Endothelial cell of umbilical vein (primary cell): ENCODE data around the gene SCGB1A1. TPM values are rescaled to one million over a fixed set of nuclear protein-coding genes. Genes with fewer than 3 reads are reported as not detected.

ENCODE experiments used
- BruUV-seq: library from RNA; stranded (reverse); fragments of 400-500 nt; replicated peaks from 2 replicates; lab custom pipeline; 2021; lab: Mats Ljungman, UMichigan
- CTCF ChIA-PET: fragments of 300-600, 350-600 bp; sonication (Branson Sonifier 250); formaldehyde crosslinking; loops from one replicate; lab custom pipeline; 2021; ENCODE audit warnings: antibody characterized with exemption, inconsistent platforms; lab: Charles Lee
- POLR2A ChIA-PET: fragments of 300-600, 350-600 bp; sonication (Branson Sonifier 250); formaldehyde crosslinking; loops from one replicate; lab custom pipeline; 2021; ENCODE audit warnings: antibody characterized with exemption, inconsistent platforms; lab: Charles Lee
- DNase-seq: peaks from one replicate; pipeline ENCODE4 v3.0.0-alpha.2; 2011; ENCODE audit warnings: low read depth, low spot score
- FAIRE-seq: peaks from 2 replicates; lab custom pipeline; 2011; peaks lifted over from hg19 to GRCh38; lab: Jason Lieb, UNC
- H2AFZ ChIP-seq: 2 replicates; pipeline ENCODE4 v1.6.0; 2012; ENCODE audit warnings: low read depth, low read length, control low read depth, inconsistent platforms
- H3K27ac ChIP-seq: 2 replicates; pipeline ENCODE4 v1.5.1; 2011; ENCODE audit warnings: low read depth, mild to moderate bottlenecking, control low read depth, low read length, moderate library complexity; ENCODE audit not compliant: insufficient read depth
- H3K27me3 ChIP-seq, 2 experiments: 2 replicates each; pipeline versions ENCODE4 v1.6.0 to v1.6.1; 2011; ENCODE audit warnings: low read length in 2 of 2, mixed read lengths in 1 of 2; ENCODE audit not compliant: control insufficient read depth in 2 of 2, insufficient read depth in 2 of 2
- H3K36me3 ChIP-seq, 2 experiments: 2 replicates in 1 of 2; 3 replicates in 1 of 2; pipeline ENCODE4 v1.5.1; 2011; ENCODE audit warnings: low read length in 2 of 2, mild to moderate bottlenecking in 1 of 2, moderate library complexity in 1 of 2; ENCODE audit not compliant: control insufficient read depth in 2 of 2, insufficient read depth in 2 of 2; ENCODE audit errors: extremely low read depth in 1 of 2
- H3K4me1 ChIP-seq: 3 replicates; pipeline ENCODE4 v1.5.1; 2011; ENCODE audit warnings: mild to moderate bottlenecking, low read length; ENCODE audit not compliant: control insufficient read depth, insufficient read depth; ENCODE audit errors: extremely low read depth
- H3K4me2 ChIP-seq: 2 replicates; pipeline ENCODE4 v1.6.1; 2011; ENCODE audit warnings: low read length, control low read depth, mixed read lengths; ENCODE audit not compliant: insufficient read depth
- H3K4me3 ChIP-seq, 3 experiments: fragments of 200-600 bp in 1 of 3; sonication (generic), shearing (Covaris generic) in 1 of 3; replicated peaks in 1 of 3; 2 replicates each; pipeline ENCODE4 v1.5.1; 2011 to 2016; ENCODE audit warnings: control low read depth in 3 of 3, low read length in 3 of 3, mild to moderate bottlenecking in 2 of 3, inconsistent platforms in 1 of 3, low read depth in 1 of 3, moderate library complexity in 1 of 3; ENCODE audit not compliant: insufficient read depth in 1 of 3
- H3K79me2 ChIP-seq: 2 replicates; pipeline ENCODE4 v1.6.0; 2012; ENCODE audit warnings: low read length, inconsistent platforms; ENCODE audit not compliant: control insufficient read depth, insufficient read depth
- H3K9ac ChIP-seq: replicated peaks from 2 replicates; pipeline ENCODE3; 2011; ENCODE audit warnings: low read length, control low read depth; ENCODE audit not compliant: insufficient read depth; ENCODE audit errors: extremely low read depth
- H3K9me1 ChIP-seq: replicated peaks from 3 replicates; pipeline ENCODE4 v1.6.0; 2011; ENCODE audit warnings: mild to moderate bottlenecking, low read length; ENCODE audit not compliant: control insufficient read depth, insufficient read depth; ENCODE audit errors: extremely low read depth
- H3K9me3 ChIP-seq: replicated peaks from 2 replicates; pipeline ENCODE4 v1.5.1; 2012; ENCODE audit warnings: low read length, inconsistent platforms; ENCODE audit not compliant: control insufficient read depth, insufficient read depth
- H4K20me1 ChIP-seq: replicated peaks from 2 replicates; pipeline ENCODE3; 2011; ENCODE audit warnings: mild to moderate bottlenecking, low read length; ENCODE audit not compliant: control insufficient read depth, insufficient read depth; ENCODE audit errors: extremely low read depth
- CTCF ChIP-seq, 2 donors: IDR thresholded peaks; 1 replicate in 1 of 2; 2 replicates in 1 of 2; pipeline ENCODE4 v1.5.1; 2011; ENCODE audit warnings: low read length in 2 of 2, mild to moderate bottlenecking in 2 of 2, moderate library complexity in 2 of 2, control low read depth in 1 of 2, inconsistent platforms in 1 of 2, low read depth in 1 of 2; ENCODE audit not compliant: insufficient read depth in 1 of 2; ENCODE audit errors: extremely low read depth in 1 of 2
- EZH2 ChIP-seq: IDR thresholded peaks from 2 replicates; pipeline ENCODE4 v1.6.1; 2012; ENCODE audit warnings: borderline replicate concordance, low read depth, mild to moderate bottlenecking, moderate library complexity, low read length, inconsistent platforms; ENCODE audit not compliant: severe bottlenecking
- FOS ChIP-seq: IDR thresholded peaks from 2 replicates; pipeline ENCODE4 v1.6.1; 2011; ENCODE audit warnings: mild to moderate bottlenecking, low read length, moderate library complexity, borderline replicate concordance; ENCODE audit not compliant: insufficient read depth
- GATA2 ChIP-seq: IDR thresholded peaks from 2 replicates; pipeline ENCODE4 v1.7.0; 2011; ENCODE audit warnings: low read depth, mild to moderate bottlenecking, moderate library complexity, mixed read lengths, low read length; ENCODE audit not compliant: insufficient read length, insufficient read depth
- JUN ChIP-seq: IDR thresholded peaks from 2 replicates; pipeline ENCODE4 v1.6.1; 2011; ENCODE audit warnings: borderline replicate concordance, low read depth; ENCODE audit not compliant: insufficient read length, insufficient read depth
- MAX ChIP-seq: IDR thresholded peaks from 2 replicates; pipeline ENCODE4 v1.6.1; 2011; ENCODE audit not compliant: insufficient read depth, insufficient read length
- MYC ChIP-seq: IDR thresholded peaks from one replicate; pipeline ENCODE4 v1.6.1; 2011; ENCODE audit warnings: mild to moderate bottlenecking, low read depth, low read length
- POLR2A ChIP-seq: IDR thresholded peaks from 2 replicates; pipeline ENCODE4 v1.6.1; 2012; ENCODE audit warnings: low read depth, mild to moderate bottlenecking, control low read depth, low read length
- POLR2AphosphoS5 ChIP-seq: IDR thresholded peaks from 2 replicates; pipeline ENCODE4 v1.6.1; 2012; ENCODE audit warnings: low read depth, mild to moderate bottlenecking, control low read depth, low read length, moderate library complexity; ENCODE audit not compliant: insufficient read depth
- dilution Hi-C: fragments of 300-500 bp; cut with MboI; formaldehyde crosslinking; loops from one replicate; pipeline ENCODE4 v1.15.0; 2019; ENCODE audit warnings: low sequenced_read_pairs; ENCODE audit not compliant: extremely low pct_ligation_motif_present
- intact Hi-C: fragments of 100-400 bp; cut with micrococcal nuclease; formaldehyde crosslinking; loops from one replicate; pipeline ENCODE4 v1.10.0; 2022
- polyA plus RNA-seq, 4 experiments: library from polyadenylated mRNA; depleted of rRNA in 3 of 4; stranded (reverse) in 3 of 4; unstranded in 1 of 4; fragments of >200 nt; gene quantifications; 2 replicates each; pipeline versions ENCODE4 v1.2.1 to v1.2.3, GENCODE V29; 2011 to 2012; ENCODE audit warnings: missing spikeins in 1 of 4
- total RNA-seq: library from RNA; stranded (reverse); gene quantifications from 2 replicates; pipeline ENCODE4 v1.2.3, GENCODE V29; 2021

The SCGB1A1 gene
- total and polyA plus RNA-seq, 2 donors (not counting 3 experiments of a cell fraction or from before 2014, with no cell fraction given): not detected

- intact Hi-C loops: no loop called here
- H4K20me1 ChIP-seq: no peaks in the 10 kb centered on the region
- H3K79me2 ChIP-seq: no peaks in the 10 kb centered on the region
- DNase-seq (no peak), FAIRE-seq (no peak)
- no peaks in the 10 kb centered on the region for H3K27me3 ChIP-seq
- no peaks in the 10 kb centered on the region for H3K4me1 ChIP-seq
- POLR2A ChIA-PET: interaction anchor here (0.7 to 0.9 kb wide), 2 partner anchors 9 to 265 kb away, joined by 3 to 5 read pairs; partner anchors contain the start of genes C11orf98 and CSKMT
- H3K4me2 ChIP-seq: no peak overlapping the region
- no peaks in the 10 kb centered on the region for H3K36me3 ChIP-seq
- no peak overlapping the region for H3K9ac ChIP-seq
- H3K9me1 ChIP-seq: no peaks in the 10 kb centered on the region
- H3K4me3 ChIP-seq: no peak overlapping the region
- H2AFZ ChIP-seq: no peak overlapping the region
- no peaks in the 10 kb centered on the region for H3K9me3 ChIP-seq
- CTCF ChIA-PET: interaction anchor here (1.0 to 4.2 kb wide), 5 partner anchors 20 to 160 kb away, joined by 3 to 18 read pairs (median 4); no protein-coding TSS in a partner anchor
- no peak overlapping the region for H3K27ac ChIP-seq
- TF ChIP-seq EZH2: no peak
- TF ChIP-seq JUN: no peak
- no peak for TF ChIP-seq MAX
- no peak for TF ChIP-seq MYC
- no peak for TF ChIP-seq CTCF (IDR thresholded peaks at IDR 0.05; ENCODE audit: extremely low read depth in 1 of 2, insufficient read depth in 1 of 2, low read depth in 1 of 2, low read length in 2 of 2)
- TF ChIP-seq FOS: no peak
- no peak for TF ChIP-seq POLR2A
- no peak for TF ChIP-seq POLR2AphosphoS5
- TF ChIP-seq GATA2: no peak
- dilution Hi-C loops: no loop called here
- no TSS peak for BruUV-seq
Measured at GRCh38 chr11:62400760-62401159, 18.1 kb upstream of the SCGB1A1 start.
